HepG2 (cell line): ENCODE results near the gene CROT. TPM values are rescaled to one million over a fixed set of nuclear protein-coding genes. Genes with fewer than 3 reads are reported as not detected.

Source experiments
- ATAC-seq: fragments of 200-7000 bp; cut with Tn5 transposase; 3 replicates; pipeline ENCODE4 v1.9.1; 2020; ENCODE audit warnings: mild to moderate bottlenecking, moderate library complexity
- BruUV-seq: library from RNA; stranded (reverse); fragments of 400-500 nt; replicated peaks from 2 replicates; lab custom pipeline; 2021; lab: Mats Ljungman, UMichigan
- CTCF ChIA-PET: fragments of 300-600 bp; formaldehyde crosslinking; extraction: SDS; loops from one replicate; lab custom pipeline; 2021; ENCODE audit warnings: low total read pairs, inconsistent platforms, low intra/inter-chr PET ratio; lab: Yijun Ruan, JAX
- POLR2A ChIA-PET: fragments of 350-600 bp; sonication (Branson Sonifier 250); formaldehyde crosslinking; loops from one replicate; lab custom pipeline; 2020; ENCODE audit warnings: antibody characterized with exemption, inconsistent platforms; lab: Yijun Ruan, JAX
- DNase-seq: peaks from one replicate; pipeline ENCODE4 v3.0.0-alpha.2; 2015; ENCODE audit warnings: low spot score
- FAIRE-seq: peaks from 3 replicates; lab custom pipeline; 2011; peaks lifted over from hg19 to GRCh38; lab: Jason Lieb, UNC
- H2AFZ ChIP-seq: one replicate; pipeline ENCODE4 v1.6.1; 2011; ENCODE audit warnings: low read length, inconsistent platforms
- H3K27ac ChIP-seq: fragments of 300-600 bp; 3 replicates; pipeline ENCODE4 v1.8.0; 2011; ENCODE audit warnings: mixed run types, mild to moderate bottlenecking, mixed read lengths, low read length, inconsistent platforms; ENCODE audit not compliant: insufficient read depth; ENCODE audit errors: extremely low read length
- H3K27me3 ChIP-seq, 2 experiments: fragments of 200-600 bp in 1 of 2; 2 replicates in 1 of 2; 3 replicates in 1 of 2; pipeline versions ENCODE4 v1.6.0 to v1.8.0; 2011; ENCODE audit warnings: low read length in 2 of 2, mild to moderate bottlenecking in 2 of 2, moderate library complexity in 2 of 2, inconsistent platforms in 1 of 2; ENCODE audit not compliant: insufficient read depth in 2 of 2, control insufficient read depth in 1 of 2
- H3K36me3 ChIP-seq, 2 experiments: fragments of 200-600 bp in 1 of 2; replicated peaks in 1 of 2; 2 replicates in 1 of 2; 3 replicates in 1 of 2; pipeline versions ENCODE4 v1.5.1 to v1.8.0; 2011; ENCODE audit warnings: low read length in 2 of 2, inconsistent platforms in 1 of 2; ENCODE audit not compliant: insufficient read depth in 2 of 2, control insufficient read depth in 1 of 2
- H3K4me1 ChIP-seq: 2 replicates; pipeline ENCODE4 v1.5.1; 2012; ENCODE audit warnings: low read length, inconsistent platforms; ENCODE audit not compliant: insufficient read depth
- H3K4me2 ChIP-seq: 2 replicates; pipeline ENCODE4 v1.6.0; 2011; ENCODE audit warnings: low read depth, low read length, inconsistent platforms
- H3K4me3 ChIP-seq, 3 experiments: fragments of 200-600 bp in 1 of 3; sonication (generic), shearing (Covaris generic) in 1 of 3; replicated peaks in 1 of 3; 2 replicates each; pipeline ENCODE4 v1.5.1; 2011 to 2016; ENCODE audit warnings: low read length in 3 of 3, inconsistent platforms in 2 of 3, low read depth in 2 of 3, mild to moderate bottlenecking in 2 of 3, control low read depth in 1 of 3, mixed read lengths in 1 of 3; ENCODE audit not compliant: insufficient read depth in 1 of 3
- H3K79me2 ChIP-seq: one replicate; pipeline ENCODE4 v1.6.1; 2011; ENCODE audit warnings: low read length, inconsistent platforms; ENCODE audit not compliant: insufficient read depth
- H3K9ac ChIP-seq: 2 replicates; pipeline ENCODE4 v1.6.0; 2011; ENCODE audit warnings: mild to moderate bottlenecking, low read depth, low read length, inconsistent platforms; ENCODE audit not compliant: insufficient read depth
- H3K9me3 ChIP-seq: 2 replicates; pipeline ENCODE4 v1.5.1; 2012; ENCODE audit warnings: mild to moderate bottlenecking, low read length
- H4K20me1 ChIP-seq: 2 replicates; pipeline ENCODE4 v1.6.0; 2011; ENCODE audit warnings: inconsistent platforms, mild to moderate bottlenecking, low read length, moderate library complexity; ENCODE audit not compliant: insufficient read depth
- ARNTL ChIP-seq: sonication (generic); formaldehyde crosslinking; IDR thresholded peaks from 2 replicates; pipeline ENCODE4 v1.4.0; 2020; ENCODE audit warnings: mild to moderate bottlenecking, missing genetic modification reagents
- BCL6 ChIP-seq: IDR thresholded peaks from 2 replicates; pipeline ENCODE4 v1.6.1; 2016; ENCODE audit warnings: missing genetic modification reagents, missing compliant biosample characterization
- ELF3 ChIP-seq: IDR thresholded peaks from 2 replicates; pipeline ENCODE4 v1.6.1; 2016; ENCODE audit warnings: missing genetic modification reagents, missing compliant biosample characterization
- EZH2 ChIP-seq: conservative IDR thresholded peaks from 2 replicates; pipeline ENCODE4 v1.6.1; 2012; ENCODE audit warnings: mild to moderate bottlenecking, low read depth, low read length, moderate library complexity
- GFI1 ChIP-seq: sonication (generic); formaldehyde crosslinking; IDR thresholded peaks from 2 replicates; pipeline ENCODE4 v1.5.0; 2020; ENCODE audit warnings: missing genetic modification reagents, mild to moderate bottlenecking, borderline replicate concordance
- HMG20A ChIP-seq: IDR thresholded peaks from 2 replicates; pipeline ENCODE4 v1.6.1; 2016; ENCODE audit warnings: borderline replicate concordance
- HOXA9 ChIP-seq: sonication (generic); formaldehyde crosslinking; IDR thresholded peaks from 2 replicates; pipeline ENCODE4 v1.8.1; 2022; ENCODE audit warnings: missing genetic modification reagents, mild to moderate bottlenecking, moderate library complexity, borderline replicate concordance
- MBD4 ChIP-seq: IDR thresholded peaks from 2 replicates; pipeline ENCODE4 v1.6.1; 2012; ENCODE audit warnings: low read length, inconsistent platforms, borderline replicate concordance
- NCOR1 ChIP-seq: fragments of 200-600 bp; sonication (generic); IDR thresholded peaks from 2 replicates; pipeline ENCODE4 v1.7.0; 2017; ENCODE audit warnings: antibody characterized with exemption, low read length, borderline replicate concordance
- RBM39 ChIP-seq: fragments of 200-400 bp; formaldehyde crosslinking; IDR thresholded peaks from one replicate; pipeline ENCODE4 v1.6.1; 2018; ENCODE audit warnings: antibody characterized with exemption, mild to moderate bottlenecking, low read depth, low read length; ENCODE audit not compliant: poor library complexity, severe bottlenecking
- RFX3 ChIP-seq: IDR thresholded peaks from 2 replicates; pipeline ENCODE4 v1.6.1; 2016; ENCODE audit warnings: missing biosample characterization, missing genetic modification reagents
- ZBTB3 ChIP-seq: sonication (generic); formaldehyde crosslinking; IDR thresholded peaks from 2 replicates; pipeline ENCODE4 v1.4.0; 2020; ENCODE audit warnings: low read depth, mild to moderate bottlenecking, moderate library complexity, missing genetic modification reagents, borderline replicate concordance
- ZFX ChIP-seq: sonication (generic); formaldehyde crosslinking; IDR thresholded peaks from 2 replicates; pipeline ENCODE4 v1.4.0; 2020; ENCODE audit warnings: mild to moderate bottlenecking, low read depth, missing genetic modification reagents, moderate library complexity
- ZZZ3 ChIP-seq: sonication (generic); formaldehyde crosslinking; IDR thresholded peaks from 2 replicates; pipeline ENCODE4 v1.4.0; 2020; ENCODE audit warnings: missing genetic modification reagents, mild to moderate bottlenecking, borderline replicate concordance
- WGBS: methylation state at CpG from one replicate; pipeline ENCODE4 v1.1.6; 2017; ENCODE audit warnings: low lambda C conversion rate; 5-methylcytosine and 5-hydroxymethylcytosine counted together
- in situ Hi-C: cut with HindIII; loops from 2 replicates; pipeline ENCODE4 v1.10.0; 2017; ENCODE audit warnings: low pct_unique_long_range_greater_than_20kb; ENCODE audit not compliant: extremely low pct_ligation_motif_present
- intact Hi-C: fragments of 100-400 bp; cut with micrococcal nuclease; formaldehyde crosslinking; loops from one replicate; pipeline ENCODE4 v1.10.0; 2022; ENCODE audit not compliant: unreplicated experiment
- polyA plus RNA-seq, 8 experiments: library from polyadenylated mRNA; depleted of rRNA in 3 of 8; stranded (reverse) in 7 of 8; unstranded in 1 of 8; fragments of >200 nt; fragmentation: Illumina TruSeq in 4 of 8; extraction: Trizol in 4 of 8; gene quantifications; 2 replicates each; pipeline versions ENCODE4 v1.2.1 to v1.2.3, GENCODE V29; 2011 to 2016; ENCODE audit warnings: low read depth in 4 of 8, missing spikeins in 1 of 8, mixed read lengths in 1 of 8; ENCODE audit not compliant: insufficient read depth in 1 of 8
- total RNA-seq, 5 experiments: library from RNA; depleted of rRNA; stranded (reverse); fragments of >200 nt; fragmentation: Illumina TruSeq; extraction: Trizol; gene quantifications; 2 replicates each; pipeline ENCODE4 v1.2.3, GENCODE V29; 2016; ENCODE audit warnings: low read depth in 1 of 5
- TF ChIP-seq, protein P1 (sequence below): sonication (generic); formaldehyde crosslinking; IDR thresholded peaks from 2 replicates; pipeline ENCODE4 v1.5.1; 2020; ENCODE audit warnings: missing genetic modification reagents, mild to moderate bottlenecking, borderline replicate concordance
- TF ChIP-seq, protein P2 (sequence below): sonication (generic); formaldehyde crosslinking; IDR thresholded peaks from 2 replicates; pipeline ENCODE4 v1.5.1; 2020; ENCODE audit warnings: missing genetic modification reagents, mild to moderate bottlenecking, borderline replicate concordance

Gene CROT
- total and polyA plus RNA-seq, 2 of the 13 experiments (the other 11 are each of a cell fraction or from before 2014, with no cell fraction given) = 5.0 to 13.7 TPM

DNA sequence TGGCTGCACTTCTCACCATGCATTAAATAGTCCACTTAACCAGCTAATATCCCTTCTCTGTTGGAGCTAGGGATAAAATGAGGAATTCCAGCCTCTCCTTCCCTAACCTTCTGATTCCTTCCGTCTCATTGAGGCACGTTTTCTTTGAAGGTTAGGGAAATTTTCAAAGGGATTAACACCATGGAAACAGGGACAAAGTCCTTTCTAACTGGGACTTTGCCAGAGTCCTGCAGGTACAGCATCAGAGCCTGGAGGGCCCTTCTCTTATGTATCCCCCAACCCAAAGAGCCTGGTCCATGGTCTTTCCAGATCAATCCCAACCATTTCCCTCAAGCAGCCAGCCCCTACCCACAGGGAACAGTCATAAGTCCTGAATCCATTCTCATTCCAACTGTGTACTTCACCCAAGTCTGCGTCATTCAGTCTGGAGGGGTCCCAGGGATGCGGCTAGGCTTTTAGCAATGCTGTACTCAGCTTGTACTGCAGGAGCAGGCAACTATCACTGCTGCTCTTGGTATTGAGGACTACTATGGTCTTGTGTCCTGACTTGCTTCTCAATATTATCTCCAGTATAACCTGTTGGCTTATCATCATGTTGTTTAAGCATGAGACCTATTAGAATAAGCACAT lies 34.6 kb upstream of the CROT start:
- H3K27ac ChIP-seq = peak overlapping the region; percentile 43
- ChIA-PET POLR2A (interaction anchor here (2.0 kb wide), 1 partner anchor 8 kb away, joined by 8 read pairs; no protein-coding TSS in a partner anchor), CTCF (interaction anchor here (1.1 to 5.1 kb wide), 2 partner anchors 104 to 196 kb away, joined by 7 to 86 read pairs; no protein-coding TSS in a partner anchor)
- 6% methylated on average over 4 of the region's 4 CpGs for WGBS
- H3K4me3 ChIP-seq = peak overlapping the region in 2 of 3 experiments; percentile 7 to 12; a peak in 1 of 6 replicates
- DNase-seq (peak; percentile 58), FAIRE-seq (no peak), ATAC-seq (peak; percentile 90)
- no peaks in the 10 kb centered on the region for H4K20me1 ChIP-seq
- peak overlapping the region; percentile 62 for H3K4me2 ChIP-seq
- no peaks in the 10 kb centered on the region for H3K79me2 ChIP-seq
- H2AFZ ChIP-seq = no peak overlapping the region
- H3K9me3 ChIP-seq = no peaks in the 10 kb centered on the region
- no peaks in the 10 kb centered on the region for H3K36me3 ChIP-seq
- peaks cover 30% of the 10 kb centered on the region for H3K4me1 ChIP-seq
- no peaks in the 10 kb centered on the region for H3K27me3 ChIP-seq
- intact Hi-C loops = loop anchor here (10.0 kb wide), 2 partner anchors 294 to 564 kb away; partner anchors contain the start of genes ABCB1, DBF4 and SLC25A40
- BruUV-seq = no TSS peak
- in situ Hi-C loops = loop anchor here (5.0 kb wide), 2 partner anchors 106 to 196 kb away; no protein-coding TSS in a partner anchor
- H3K9ac ChIP-seq = no peak overlapping the region
- TF ChIP-seq, protein P1, sequence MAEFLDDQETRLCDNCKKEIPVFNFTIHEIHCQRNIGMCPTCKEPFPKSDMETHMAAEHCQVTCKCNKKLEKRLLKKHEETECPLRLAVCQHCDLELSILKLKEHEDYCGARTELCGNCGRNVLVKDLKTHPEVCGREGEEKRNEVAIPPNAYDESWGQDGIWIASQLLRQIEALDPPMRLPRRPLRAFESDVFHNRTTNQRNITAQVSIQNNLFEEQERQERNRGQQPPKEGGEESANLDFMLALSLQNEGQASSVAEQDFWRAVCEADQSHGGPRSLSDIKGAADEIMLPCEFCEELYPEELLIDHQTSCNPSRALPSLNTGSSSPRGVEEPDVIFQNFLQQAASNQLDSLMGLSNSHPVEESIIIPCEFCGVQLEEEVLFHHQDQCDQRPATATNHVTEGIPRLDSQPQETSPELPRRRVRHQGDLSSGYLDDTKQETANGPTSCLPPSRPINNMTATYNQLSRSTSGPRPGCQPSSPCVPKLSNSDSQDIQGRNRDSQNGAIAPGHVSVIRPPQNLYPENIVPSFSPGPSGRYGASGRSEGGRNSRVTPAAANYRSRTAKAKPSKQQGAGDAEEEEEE (CRISPR knock-in tag) = no peak
- TF ChIP-seq NCOR1 = 0 out of 2 replicates have a peak, but pooled peaks have one; percentile 39
- TF ChIP-seq, protein P2, sequence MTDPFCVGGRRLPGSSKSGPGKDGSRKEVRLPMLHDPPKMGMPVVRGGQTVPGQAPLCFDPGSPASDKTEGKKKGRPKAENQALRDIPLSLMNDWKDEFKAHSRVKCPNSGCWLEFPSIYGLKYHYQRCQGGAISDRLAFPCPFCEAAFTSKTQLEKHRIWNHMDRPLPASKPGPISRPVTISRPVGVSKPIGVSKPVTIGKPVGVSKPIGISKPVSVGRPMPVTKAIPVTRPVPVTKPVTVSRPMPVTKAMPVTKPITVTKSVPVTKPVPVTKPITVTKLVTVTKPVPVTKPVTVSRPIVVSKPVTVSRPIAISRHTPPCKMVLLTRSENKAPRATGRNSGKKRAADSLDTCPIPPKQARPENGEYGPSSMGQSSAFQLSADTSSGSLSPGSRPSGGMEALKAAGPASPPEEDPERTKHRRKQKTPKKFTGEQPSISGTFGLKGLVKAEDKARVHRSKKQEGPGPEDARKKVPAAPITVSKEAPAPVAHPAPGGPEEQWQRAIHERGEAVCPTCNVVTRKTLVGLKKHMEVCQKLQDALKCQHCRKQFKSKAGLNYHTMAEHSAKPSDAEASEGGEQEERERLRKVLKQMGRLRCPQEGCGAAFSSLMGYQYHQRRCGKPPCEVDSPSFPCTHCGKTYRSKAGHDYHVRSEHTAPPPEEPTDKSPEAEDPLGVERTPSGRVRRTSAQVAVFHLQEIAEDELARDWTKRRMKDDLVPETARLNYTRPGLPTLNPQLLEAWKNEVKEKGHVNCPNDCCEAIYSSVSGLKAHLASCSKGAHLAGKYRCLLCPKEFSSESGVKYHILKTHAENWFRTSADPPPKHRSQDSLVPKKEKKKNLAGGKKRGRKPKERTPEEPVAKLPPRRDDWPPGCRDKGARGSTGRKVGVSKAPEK (CRISPR knock-in tag) = no peak
- no peak for TF ChIP-seq MBD4
- 0 out of 2 replicates have a peak, but pooled peaks have one; percentile 18 for TF ChIP-seq ELF3 (CRISPR knock-in tag)
- no peak for TF ChIP-seq ZFX (CRISPR knock-in tag)
- TF ChIP-seq EZH2 = no peak
- no peak for TF ChIP-seq ZBTB3 (CRISPR knock-in tag)
- TF ChIP-seq RFX3 = peak; percentile 62
- TF ChIP-seq RBM39 = no peak
- no peak for TF ChIP-seq ZZZ3 (CRISPR knock-in tag)
- TF ChIP-seq ARNTL (CRISPR knock-in tag) = 0 out of 2 replicates have a peak, but pooled peaks have one; percentile 32
- peak; percentile 37; the same call in 1 of the 2 replicates for TF ChIP-seq HMG20A (CRISPR knock-in tag)
- TF ChIP-seq BCL6 (CRISPR knock-in tag) = 0 out of 2 replicates have a peak, but pooled peaks have one; percentile 36
- no peak for TF ChIP-seq HOXA9 (CRISPR knock-in tag)
- no peak for TF ChIP-seq GFI1 (CRISPR knock-in tag)
